KMS-11 (cell line): ENCODE results near the gene CEP43.

Source experiments
- H2AFZ ChIP-seq: fragments of 200-600 bp; sonication (generic); 2 replicates; pipeline ENCODE4 v1.6.1; 2016; ENCODE audit warnings: antibody characterized with exemption, mixed run types, low read depth
- H3K27ac ChIP-seq: fragments of 200-600 bp; sonication (generic); 2 replicates; pipeline ENCODE4 v1.6.1; 2016; ENCODE audit warnings: mild to moderate bottlenecking, mixed run types
- H3K27me3 ChIP-seq: fragments of 200-600 bp; sonication (generic); 2 replicates; pipeline ENCODE4 v1.6.1; 2017; ENCODE audit warnings: mild to moderate bottlenecking, low read depth, mixed run types, moderate library complexity; ENCODE audit not compliant: insufficient read depth
- H3K36me3 ChIP-seq: fragments of 200-600 bp; sonication (generic); 2 replicates; pipeline ENCODE4 v1.6.1; 2017; ENCODE audit warnings: mild to moderate bottlenecking, mixed run types; ENCODE audit not compliant: insufficient read depth
- H3K4me1 ChIP-seq: fragments of 200-600 bp; sonication (generic); 2 replicates; pipeline ENCODE4 v1.6.1; 2016; ENCODE audit warnings: mild to moderate bottlenecking, low read depth, mixed run types; ENCODE audit not compliant: poor library complexity, severe bottlenecking
- H3K4me2 ChIP-seq: fragments of 200-600 bp; sonication (generic); 2 replicates; pipeline ENCODE4 v1.7.0; 2016; ENCODE audit warnings: mild to moderate bottlenecking, mixed run types
- H3K4me3 ChIP-seq: fragments of 200-600 bp; sonication (generic); IDR thresholded peaks from 2 replicates; pipeline ENCODE4 v1.6.1; 2017; ENCODE audit warnings: low read depth, low read length, mixed read lengths; ENCODE audit not compliant: insufficient read depth
- H3K79me2 ChIP-seq: fragments of 200-600 bp; sonication (generic); 2 replicates; pipeline ENCODE4 v1.6.1; 2016; ENCODE audit warnings: low read depth, mixed run types; ENCODE audit not compliant: insufficient read depth
- H3K9ac ChIP-seq: fragments of 200-600 bp; sonication (generic); 2 replicates; pipeline ENCODE4 v1.6.1; 2016; ENCODE audit warnings: mild to moderate bottlenecking, mixed run types
- H4K20me1 ChIP-seq: fragments of 200-600 bp; sonication (generic); 2 replicates; pipeline ENCODE4 v1.6.1; 2016; ENCODE audit warnings: mild to moderate bottlenecking, mixed run types; ENCODE audit not compliant: insufficient read depth
- TF ChIP-seq, protein P1 (sequence below): fragments of 200-600 bp; sonication (generic); conservative IDR thresholded peaks from 2 replicates; pipeline ENCODE4 v1.6.1; 2017; ENCODE audit warnings: low read depth, mild to moderate bottlenecking, antibody characterized with exemption, low read length, moderate library complexity, mixed read lengths

CEP43 gene

DNA sequence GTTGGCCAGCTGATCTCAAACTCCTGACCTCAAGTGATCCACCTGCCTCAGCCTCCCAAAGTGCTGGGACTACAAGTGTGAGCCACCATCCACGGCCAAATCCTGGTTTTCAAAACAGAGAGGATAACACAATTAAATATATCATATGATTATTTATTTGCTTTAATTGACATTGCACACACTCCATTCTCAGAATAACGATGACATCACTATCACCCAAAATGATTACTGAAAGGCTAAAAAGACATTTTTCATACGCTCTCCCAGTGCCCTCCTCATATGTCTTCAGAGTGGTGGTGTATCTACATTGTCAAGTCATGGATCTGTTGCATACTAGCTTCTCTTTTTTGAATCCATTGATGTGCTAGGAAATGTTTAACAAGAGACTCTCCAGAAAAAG lies 18.5 kb upstream of the CEP43 start:
- TF ChIP-seq, protein P1, sequence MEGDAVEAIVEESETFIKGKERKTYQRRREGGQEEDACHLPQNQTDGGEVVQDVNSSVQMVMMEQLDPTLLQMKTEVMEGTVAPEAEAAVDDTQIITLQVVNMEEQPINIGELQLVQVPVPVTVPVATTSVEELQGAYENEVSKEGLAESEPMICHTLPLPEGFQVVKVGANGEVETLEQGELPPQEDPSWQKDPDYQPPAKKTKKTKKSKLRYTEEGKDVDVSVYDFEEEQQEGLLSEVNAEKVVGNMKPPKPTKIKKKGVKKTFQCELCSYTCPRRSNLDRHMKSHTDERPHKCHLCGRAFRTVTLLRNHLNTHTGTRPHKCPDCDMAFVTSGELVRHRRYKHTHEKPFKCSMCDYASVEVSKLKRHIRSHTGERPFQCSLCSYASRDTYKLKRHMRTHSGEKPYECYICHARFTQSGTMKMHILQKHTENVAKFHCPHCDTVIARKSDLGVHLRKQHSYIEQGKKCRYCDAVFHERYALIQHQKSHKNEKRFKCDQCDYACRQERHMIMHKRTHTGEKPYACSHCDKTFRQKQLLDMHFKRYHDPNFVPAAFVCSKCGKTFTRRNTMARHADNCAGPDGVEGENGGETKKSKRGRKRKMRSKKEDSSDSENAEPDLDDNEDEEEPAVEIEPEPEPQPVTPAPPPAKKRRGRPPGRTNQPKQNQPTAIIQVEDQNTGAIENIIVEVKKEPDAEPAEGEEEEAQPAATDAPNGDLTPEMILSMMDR, result no peak
- H2AFZ ChIP-seq, result no peak overlapping the region
- H3K27ac ChIP-seq, result no peak overlapping the region
- H3K4me3 ChIP-seq, result no peak overlapping the region
- H3K9ac ChIP-seq, result no peak overlapping the region
- no peaks in the 10 kb centered on the region for H3K27me3 ChIP-seq
- no peak overlapping the region for H3K4me2 ChIP-seq
- H3K36me3 ChIP-seq, result no peaks in the 10 kb centered on the region
- no peaks in the 10 kb centered on the region for H3K79me2 ChIP-seq
- H3K4me1 ChIP-seq, result no peaks in the 10 kb centered on the region
- H4K20me1 ChIP-seq, result no peaks in the 10 kb centered on the region

DNA sequence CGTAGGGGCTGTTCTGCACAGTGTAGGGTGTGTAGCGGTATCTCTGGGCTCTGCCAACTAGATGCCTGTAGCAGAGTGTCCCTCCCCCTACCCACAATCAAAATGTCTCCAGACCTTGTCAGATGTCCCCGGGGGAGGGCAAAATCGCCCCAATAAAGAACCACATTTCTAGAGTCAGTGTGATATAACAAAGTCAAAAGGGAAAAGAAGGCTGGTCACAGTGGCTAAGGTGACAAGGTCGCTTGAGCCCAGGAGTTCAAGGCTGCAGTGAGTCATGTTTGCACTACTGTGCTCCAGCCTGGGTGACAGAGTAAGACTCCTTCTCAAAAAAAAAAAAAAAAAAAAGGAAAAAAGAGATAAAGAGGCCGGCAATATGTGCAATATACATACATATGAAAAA lies 11.7 kb upstream of the CEP43 start:
- Histone ChIP-seq H2AFZ (no peak overlapping the region), H3K4me3 (no peak overlapping the region), H3K9ac (no peak overlapping the region), H3K4me1 (no peaks in the 10 kb centered on the region), H4K20me1 (no peaks in the 10 kb centered on the region), H3K27ac (no peak overlapping the region), H3K79me2 (no peaks in the 10 kb centered on the region; the same call in 1 of the 2 replicates), H3K27me3 (no peaks in the 10 kb centered on the region), H3K36me3 (no peaks in the 10 kb centered on the region), H3K4me2 (no peak overlapping the region)
- TF ChIP-seq, protein P1, result no peak

DNA sequence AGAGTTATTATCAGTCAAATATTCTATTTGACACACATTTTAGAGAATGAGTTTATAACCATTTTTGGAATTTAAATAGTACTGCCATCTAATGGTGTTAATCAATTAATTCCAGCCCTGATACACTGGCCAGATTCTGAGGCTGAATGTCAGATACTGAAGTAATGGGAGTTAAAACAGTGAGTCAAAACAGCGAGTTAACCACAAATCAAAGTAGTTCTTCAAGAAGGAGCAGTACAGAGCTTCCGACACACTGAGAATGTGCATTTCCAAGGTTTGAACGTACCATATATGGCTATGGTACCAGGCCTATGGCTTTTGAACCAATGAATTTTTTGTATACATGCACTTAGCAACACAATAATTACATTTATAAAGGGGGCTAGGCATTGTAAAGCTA lies 11.3 kb upstream of the CEP43 start:
- H3K27me3 ChIP-seq, result no peaks in the 10 kb centered on the region
- no peak overlapping the region for H3K27ac ChIP-seq
- H4K20me1 ChIP-seq, result no peaks in the 10 kb centered on the region
- TF ChIP-seq, protein P1, result no peak
- no peak overlapping the region for H3K4me2 ChIP-seq
- no peaks in the 10 kb centered on the region for H3K4me1 ChIP-seq
- H3K36me3 ChIP-seq, result no peaks in the 10 kb centered on the region
- H3K4me3 ChIP-seq, result no peak overlapping the region
- H3K9ac ChIP-seq, result no peak overlapping the region
- H2AFZ ChIP-seq, result no peak overlapping the region
- H3K79me2 ChIP-seq, result no peaks in the 10 kb centered on the region; the same call in 1 of the 2 replicates

DNA sequence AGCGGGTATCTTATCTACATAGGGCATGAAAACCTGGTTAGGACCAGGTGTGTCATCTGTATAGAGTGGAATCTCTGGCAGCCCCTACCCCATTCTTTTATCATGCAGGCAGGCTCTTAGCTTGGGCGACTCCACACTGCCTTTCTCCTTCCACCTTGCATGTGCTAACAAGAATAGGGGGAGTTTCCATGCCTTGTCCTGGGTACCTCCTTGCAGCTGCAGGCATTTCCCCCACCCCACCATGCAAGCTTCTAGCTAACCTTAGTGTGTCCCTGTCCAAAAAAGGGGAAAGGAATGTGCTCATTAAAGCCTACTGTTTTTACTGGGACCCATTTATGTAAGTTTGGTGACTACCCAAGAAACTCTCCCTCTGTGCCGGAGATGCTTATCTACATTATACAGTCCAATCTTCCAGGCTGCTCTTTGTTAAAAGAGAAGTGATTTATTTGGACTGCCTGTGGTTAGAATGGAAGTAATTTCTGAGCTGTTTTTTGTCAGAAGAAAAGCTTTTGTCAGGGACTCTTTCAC lies 10.5 kb upstream of the CEP43 start:
- Histone ChIP-seq H3K79me2 (no peaks in the 10 kb centered on the region; the same call in 1 of the 2 replicates), H4K20me1 (no peaks in the 10 kb centered on the region), H3K9ac (no peak overlapping the region), H3K4me2 (no peak overlapping the region), H3K4me1 (no peaks in the 10 kb centered on the region), H2AFZ (no peak overlapping the region), H3K27me3 (no peaks in the 10 kb centered on the region), H3K27ac (no peak overlapping the region), H3K36me3 (no peaks in the 10 kb centered on the region), H3K4me3 (no peak overlapping the region)
- TF ChIP-seq, protein P1, result no peak
